H1 (cell line): ENCODE data around the gene FAM120A. TPM values are rescaled to one million over a fixed set of nuclear protein-coding genes. Genes with fewer than 3 reads are reported as not detected.

Experiments
- CTCF ChIA-PET: fragments of 300-600 bp; sonication (Branson Sonifier 250); formaldehyde crosslinking; loops from one replicate; lab custom pipeline; 2021; ENCODE audit not compliant: partially characterized antibody; lab: Charles Lee
- POLR2A ChIA-PET: fragments of 300-600 bp; sonication (Branson Sonifier 250); formaldehyde crosslinking; loops from one replicate; lab custom pipeline; 2021; ENCODE audit warnings: inconsistent platforms; ENCODE audit not compliant: partially characterized antibody; lab: Charles Lee
- DNase-seq, 2 experiments: peaks; one replicate each; pipeline versions ENCODE4 v3.0.0 to v3.0.0-alpha.2; 2010 to 2022; ENCODE audit warnings: low spot score in 2 of 2, low read depth in 1 of 2, mixed read lengths in 1 of 2
- FAIRE-seq: peaks from 2 replicates; lab custom pipeline; 2011; peaks lifted over from hg19 to GRCh38; lab: Jason Lieb, UNC
- H2AFZ ChIP-seq: 2 replicates; pipeline ENCODE4 v1.8.1; 2012; ENCODE audit warnings: low read length, inconsistent platforms
- H2AK5ac ChIP-seq: 2 replicates; pipeline ENCODE4 v1.6.1; 2013; ENCODE audit warnings: low read depth, low read length
- H2BK120ac ChIP-seq: replicated peaks from 2 replicates; pipeline ENCODE3; 2013; ENCODE audit warnings: low read depth, low read length, inconsistent platforms
- H2BK12ac ChIP-seq: 2 replicates; pipeline ENCODE4 v1.6.1; 2013; ENCODE audit warnings: low read depth, low read length
- H2BK15ac ChIP-seq: 2 replicates; pipeline ENCODE4 v1.6.1; 2013; ENCODE audit warnings: low read length
- H2BK20ac ChIP-seq: 2 replicates; pipeline ENCODE4 v1.6.1; 2013; ENCODE audit warnings: low read length
- H2BK5ac ChIP-seq: 2 replicates; pipeline ENCODE4 v1.6.1; 2013; ENCODE audit warnings: low read depth, low read length
- H3K14ac ChIP-seq: 2 replicates; pipeline ENCODE4 v1.6.1; 2013; ENCODE audit warnings: inconsistent platforms; ENCODE audit not compliant: insufficient read length
- H3K18ac ChIP-seq: 2 replicates; pipeline ENCODE4 v1.6.1; 2013; ENCODE audit warnings: low read length; ENCODE audit errors: extremely low read depth
- H3K23ac ChIP-seq: 2 replicates; pipeline ENCODE4 v1.6.1; 2013; ENCODE audit warnings: inconsistent platforms; ENCODE audit not compliant: insufficient read length
- H3K23me2 ChIP-seq: 2 replicates; pipeline ENCODE4 v1.6.1; 2013; ENCODE audit warnings: low read depth, low read length
- H3K27ac ChIP-seq: 2 replicates; pipeline ENCODE4 v1.6.1; 2011; ENCODE audit warnings: low read depth, low read length, inconsistent platforms
- H3K27me3 ChIP-seq, 4 experiments: replicated peaks in 1 of 4; 1 replicate in 1 of 4; 2 replicates in 3 of 4; pipeline versions ENCODE4 v1.6.1 to v1.8.1; 2011 to 2013; ENCODE audit warnings: low read length in 3 of 4, mild to moderate bottlenecking in 3 of 4, inconsistent platforms in 2 of 4, mixed read lengths in 2 of 4, moderate library complexity in 1 of 4; ENCODE audit not compliant: control insufficient read depth in 3 of 4, insufficient read depth in 3 of 4; ENCODE audit errors: extremely low read depth in 1 of 4
- H3K36me3 ChIP-seq, 4 experiments: 2 replicates each; pipeline versions ENCODE4 v1.6.1 to v1.8.1; 2011 to 2013; ENCODE audit warnings: mild to moderate bottlenecking in 4 of 4, low read length in 3 of 4, moderate library complexity in 2 of 4, control low read depth in 1 of 4, inconsistent platforms in 1 of 4; ENCODE audit not compliant: insufficient read depth in 4 of 4, control insufficient read depth in 2 of 4
- H3K4ac ChIP-seq: replicated peaks from 2 replicates; pipeline ENCODE3; 2013; ENCODE audit warnings: low read length, low read depth, mixed read lengths, inconsistent platforms; ENCODE audit not compliant: insufficient read length
- H3K4me1 ChIP-seq, 4 experiments: replicated peaks in 1 of 4; 1 replicate in 1 of 4; 2 replicates in 3 of 4; pipeline versions ENCODE4 v1.6.1 to v1.8.1; 2011 to 2013; ENCODE audit warnings: low read length in 3 of 4, inconsistent platforms in 2 of 4, mixed read lengths in 1 of 4; ENCODE audit not compliant: insufficient read depth in 4 of 4, control insufficient read depth in 3 of 4
- H3K4me2 ChIP-seq, 2 experiments: 2 replicates each; pipeline versions ENCODE4 v1.6.1 to v1.8.1; 2011 to 2013; ENCODE audit warnings: low read depth in 2 of 2, low read length in 2 of 2, control low read depth in 1 of 2, inconsistent platforms in 1 of 2, mild to moderate bottlenecking in 1 of 2; ENCODE audit not compliant: insufficient read depth in 1 of 2
- H3K4me3 ChIP-seq, 4 experiments: fragments of 200-600, 300-600 bp in 1 of 4; sonication (generic), shearing (Covaris generic), sonication (Bioruptor Twin) in 1 of 4; 2 replicates each; pipeline versions ENCODE4 v1.5.1 to v1.8.1; 2011 to 2016; ENCODE audit warnings: low read length in 4 of 4, low read depth in 3 of 4, control low read depth in 2 of 4, inconsistent platforms in 2 of 4, mild to moderate bottlenecking in 2 of 4, mixed read lengths in 1 of 4, moderate library complexity in 1 of 4; ENCODE audit not compliant: insufficient read depth in 2 of 4; ENCODE audit errors: extremely low read depth in 1 of 4
- H3K56ac ChIP-seq: replicated peaks from 2 replicates; pipeline ENCODE3; 2013; ENCODE audit warnings: low read depth, mild to moderate bottlenecking, mixed read lengths, low read length, inconsistent platforms; ENCODE audit not compliant: insufficient read length
- H3K79me1 ChIP-seq: 2 replicates; pipeline ENCODE4 v1.6.1; 2013; ENCODE audit warnings: low read depth, low read length, control low read depth
- H3K79me2 ChIP-seq, 2 experiments: 2 replicates each; pipeline versions ENCODE4 v1.6.1 to v1.8.1; 2012 to 2013; ENCODE audit warnings: low read length in 2 of 2, mild to moderate bottlenecking in 2 of 2, inconsistent platforms in 1 of 2; ENCODE audit not compliant: insufficient read depth in 2 of 2, control insufficient read depth in 1 of 2
- H3K9ac ChIP-seq, 4 experiments: replicated peaks in 1 of 4; 1 replicate in 1 of 4; 2 replicates in 3 of 4; pipeline versions ENCODE4 v1.6.1 to v1.8.1; 2011 to 2013; ENCODE audit warnings: low read depth in 3 of 4, low read length in 3 of 4, control low read depth in 2 of 4, mild to moderate bottlenecking in 2 of 4, moderate library complexity in 2 of 4, inconsistent platforms in 1 of 4; ENCODE audit errors: extremely low read depth in 1 of 4
- H3K9me3 ChIP-seq, 2 experiments: 2 replicates each; pipeline versions ENCODE4 v1.6.1 to v1.8.1; 2012 to 2013; ENCODE audit warnings: mild to moderate bottlenecking in 2 of 2, moderate library complexity in 2 of 2, control low read depth in 1 of 2, inconsistent platforms in 1 of 2, low read depth in 1 of 2, low read length in 1 of 2, mixed read lengths in 1 of 2; ENCODE audit not compliant: insufficient read depth in 2 of 2
- H4K20me1 ChIP-seq, 2 experiments: replicated peaks in 1 of 2; 2 replicates each; pipeline versions ENCODE3 to v1.8.1; 2011 to 2013; ENCODE audit warnings: inconsistent platforms in 2 of 2, low read length in 2 of 2, mild to moderate bottlenecking in 1 of 2; ENCODE audit not compliant: insufficient read depth in 2 of 2, control insufficient read depth in 1 of 2
- H4K5ac ChIP-seq: 2 replicates; pipeline ENCODE4 v1.6.1; 2013; ENCODE audit warnings: low read length, low read depth, mixed read lengths, inconsistent platforms; ENCODE audit not compliant: insufficient read length
- H4K8ac ChIP-seq: 2 replicates; pipeline ENCODE4 v1.8.0; 2013; ENCODE audit warnings: mild to moderate bottlenecking, moderate library complexity, low read length, inconsistent platforms; ENCODE audit not compliant: insufficient read depth; ENCODE audit errors: extremely low read depth
- H4K91ac ChIP-seq: replicated peaks from 2 replicates; pipeline ENCODE3; 2013; ENCODE audit warnings: low read length, mixed read lengths, inconsistent platforms; ENCODE audit not compliant: insufficient read length
- JUND ChIP-seq: IDR thresholded peaks from 2 replicates; pipeline ENCODE4 v1.6.1; 2011; ENCODE audit warnings: mild to moderate bottlenecking, improper control_type of control experiment, low read length
- SIN3A ChIP-seq, 2 experiments: IDR thresholded peaks in 1 of 2; conservative IDR thresholded peaks in 1 of 2; 2 replicates each; pipeline ENCODE4 v1.6.1; 2011 to 2012; ENCODE audit warnings: low read length in 2 of 2, improper control_type of control experiment in 1 of 2, low read depth in 1 of 2, mild to moderate bottlenecking in 1 of 2
- TCF12 ChIP-seq: IDR thresholded peaks from 2 replicates; pipeline ENCODE4 v1.6.1; 2011; ENCODE audit warnings: low read depth, mild to moderate bottlenecking, low read length
- WGBS, 2 experiments: shearing (Covaris generic) in 1 of 2; methylation state at CpG; one replicate each; pipeline versions ENCODE4 v1.1.6 to v1.1.7; 2013 to 2015; ENCODE audit warnings: low lambda C conversion rate in 2 of 2, mixed read lengths in 2 of 2, inconsistent platforms in 1 of 2, low coverage in 1 of 2, missing lambda C conversion rate in 1 of 2; ENCODE audit not compliant: insufficient replicate concordance in 2 of 2, insufficient coverage in 1 of 2, insufficient read length in 1 of 2; ENCODE audit errors: extremely low coverage in 1 of 2, missing lambda C conversion rate in 1 of 2; 5-methylcytosine and 5-hydroxymethylcytosine counted together
- polyA plus RNA-seq, 7 experiments: library from polyadenylated mRNA; depleted of rRNA in 3 of 7; stranded (reverse) in 5 of 7; unstranded in 2 of 7; fragments of >200 nt in 5 of 7; fragments of 200-250 nt in 2 of 7; gene quantifications; 1 replicate in 5 of 7; 2 replicates in 1 of 7; 4 replicates in 1 of 7; pipeline versions ENCODE4 v1.2.1 to v1.2.3, GENCODE V29; 2011 to 2013; ENCODE audit warnings: missing spikeins in 2 of 7, mixed read lengths in 2 of 7
- total RNA-seq: library from RNA; stranded (reverse); fragmentation: NEBNext Ultra II Directional; extraction: Animal tissue kit (Norgen Biotek cat#: 25700); gene quantifications from 2 replicates; pipeline ENCODE4 v1.2.1, GENCODE V29; 2021

The FAM120A gene
- total and polyA plus RNA-seq, 2 of the 8 experiments (the other 6 are each of a cell fraction or from before 2014, with no cell fraction given) = 24.9 to 54.7 TPM

DNA sequence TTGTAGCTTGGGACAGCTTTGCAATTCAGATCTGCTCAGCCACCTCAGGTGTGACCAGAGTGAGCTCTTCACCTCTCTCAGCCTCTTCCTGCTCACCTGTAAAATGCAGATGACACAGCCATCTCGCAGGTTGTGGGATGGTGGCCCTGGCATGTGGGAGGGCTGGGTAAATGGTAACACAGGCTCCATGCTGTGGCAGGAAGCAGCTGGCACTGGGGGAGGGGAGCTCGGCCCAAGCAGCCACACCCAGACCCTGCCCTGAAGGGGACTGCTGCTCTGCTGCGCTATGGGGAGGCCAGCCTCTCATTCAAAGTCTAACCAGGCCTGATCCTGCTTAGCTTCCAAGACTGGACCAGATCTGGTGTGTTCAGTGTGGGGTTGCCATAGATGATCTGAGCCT is 149.0 kb downstream of the FAM120A start:
- Histone ChIP-seq H2BK12ac (peak overlapping the region; percentile 100; the same call in 1 of the 2 replicates), H4K8ac (no peak overlapping the region), H3K9me3 (no peaks in the 10 kb centered on the region), H3K18ac (peak overlapping the region; percentile 86), H3K23me2 (peaks cover 3% of the 10 kb centered on the region), H2AK5ac (peak overlapping the region; percentile 100), H3K79me1 (peaks cover 2% of the 10 kb centered on the region; the same call in 1 of the 2 replicates), H3K14ac (no peak overlapping the region), H3K9ac (0 out of 7 replicates have a peak overlapping the region, but pooled peaks of 1 of the 4 experiments have one; percentile 44), H2BK15ac (peak overlapping the region; percentile 67; the same call in 1 of the 2 replicates), H3K27ac (peak overlapping the region; percentile 50; the same call in 1 of the 2 replicates), H2BK120ac (no peak overlapping the region), H3K23ac (no peak overlapping the region), H2AFZ (no peak overlapping the region), H3K4me3 (no peak overlapping the region), H2BK5ac (peak overlapping the region; percentile 98), H3K56ac (no peak overlapping the region), H3K4me2 (peak overlapping the region; percentile 47 to 55; a peak in 3 of 4 replicates), H2BK20ac (peak overlapping the region; percentile 92), H3K79me2 (peaks cover 0 to 18% of the 10 kb centered on the region in 2 experiments; a peak in 2 of 4 replicates), H4K91ac (peak overlapping the region; percentile 98), H4K5ac (no peak overlapping the region), H3K4ac (no peak overlapping the region), H3K27me3 (no peaks in the 10 kb centered on the region; a peak in 1 of 7 replicates), H4K20me1 (peaks cover 0 to 3% of the 10 kb centered on the region in 2 experiments), H3K36me3 (no peaks in the 10 kb centered on the region), H3K4me1 (peaks cover 9 to 29% (median 20%) of the 10 kb centered on the region in 4 experiments)
- TF ChIP-seq SIN3A (conservative IDR thresholded peaks at IDR 0.05 in 1 of 2, IDR thresholded peaks at IDR 0.05 in 1 of 2; ENCODE audit: low read depth in 1 of 2, low read length in 2 of 2) = no peak
- TF ChIP-seq TCF12 = 0 out of 2 replicates have a peak, but pooled peaks have one; percentile 29
- no peak for TF ChIP-seq JUND
- peak in 1 of 2 experiments; percentile 58 for DNase-seq
- ChIA-PET CTCF (interaction anchor here (0.5 to 1.6 kb wide), 5 partner anchors 11 to 594 kb away, joined by 3 to 5 read pairs (median 3); no protein-coding TSS in a partner anchor), POLR2A (interaction anchor here (1.2 to 3.9 kb wide), 3 partner anchors 16 to 309 kb away, joined by 3 to 15 read pairs (median 3); no protein-coding TSS in a partner anchor)
- WGBS, 2 experiments = 55% methylated on average over 3 of the region's 3 CpGs; no CpG with 5 or more reads in 1 of the 2 experiments
- no peak for FAIRE-seq
